HG03097 (cell line): ENCODE results near the gene COL12A1.

Source experiments
- ATAC-seq: cut with Tn5 transposase; IDR thresholded peaks from one replicate; pipeline ENCODE4 v1.9.1; 2021; ENCODE audit not compliant: unreplicated experiment, low FRiP score

The COL12A1 gene

DNA sequence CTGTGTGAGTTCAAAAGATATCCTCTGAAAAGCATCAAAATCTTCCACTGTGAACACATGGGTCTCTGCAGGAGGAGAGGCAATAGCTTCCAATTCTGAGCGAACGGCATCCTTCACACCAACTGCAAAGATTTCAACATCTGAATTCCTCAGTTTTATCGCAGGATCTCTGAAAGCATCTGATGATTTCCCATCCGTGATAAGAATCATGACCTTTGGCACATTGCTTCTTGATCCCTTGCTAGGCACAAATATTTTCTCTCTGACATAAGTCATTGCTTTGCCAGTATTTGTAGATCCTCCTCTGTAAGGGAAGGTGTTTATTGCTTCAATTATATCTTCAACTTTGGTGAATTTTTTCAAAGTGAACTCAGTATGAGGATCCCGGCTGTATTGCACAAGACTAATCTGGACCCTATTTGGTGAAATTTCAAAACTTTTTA, 22.7 kb downstream of the COL12A1 start:
- ATAC-seq, result no peak

DNA sequence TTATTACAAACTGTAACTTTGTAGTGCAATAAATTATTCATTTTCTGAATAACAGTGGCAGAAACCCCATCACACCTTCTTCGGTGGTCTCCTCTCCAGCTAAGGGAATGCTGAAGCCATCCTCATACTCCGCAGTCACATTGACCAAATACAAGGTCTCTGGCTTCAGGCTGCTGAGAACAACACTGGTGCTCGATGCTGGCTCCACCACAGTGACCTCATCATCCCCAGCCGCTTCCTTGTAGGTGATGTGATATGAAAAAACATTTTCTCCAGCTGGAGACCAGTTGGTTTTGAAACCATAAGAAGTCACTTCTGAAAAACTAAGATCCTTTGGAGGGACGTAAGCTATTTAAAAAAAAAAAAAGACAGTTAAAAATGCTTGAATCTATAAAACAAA, 25.0 kb downstream of the COL12A1 start:
- no peak for ATAC-seq

DNA sequence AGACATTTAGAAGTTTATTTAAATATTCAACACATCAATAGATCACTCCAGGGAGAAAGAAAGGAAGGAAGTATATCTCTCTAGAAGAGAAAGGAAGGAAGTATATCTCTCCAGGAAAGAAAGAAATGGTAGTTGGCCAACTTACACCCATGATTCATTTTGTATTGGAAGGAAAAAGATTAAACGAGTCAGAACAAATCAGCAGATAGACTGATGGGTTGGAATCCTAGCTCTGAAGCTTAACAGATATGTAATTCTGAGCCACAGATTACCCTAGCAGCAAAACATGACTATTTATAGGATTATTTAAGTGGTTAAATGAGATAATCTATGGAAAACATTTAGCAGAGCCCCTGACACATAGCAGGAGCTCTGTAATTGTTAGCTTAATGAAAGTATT, 27.1 kb downstream of the COL12A1 start:
- no peak for ATAC-seq

DNA sequence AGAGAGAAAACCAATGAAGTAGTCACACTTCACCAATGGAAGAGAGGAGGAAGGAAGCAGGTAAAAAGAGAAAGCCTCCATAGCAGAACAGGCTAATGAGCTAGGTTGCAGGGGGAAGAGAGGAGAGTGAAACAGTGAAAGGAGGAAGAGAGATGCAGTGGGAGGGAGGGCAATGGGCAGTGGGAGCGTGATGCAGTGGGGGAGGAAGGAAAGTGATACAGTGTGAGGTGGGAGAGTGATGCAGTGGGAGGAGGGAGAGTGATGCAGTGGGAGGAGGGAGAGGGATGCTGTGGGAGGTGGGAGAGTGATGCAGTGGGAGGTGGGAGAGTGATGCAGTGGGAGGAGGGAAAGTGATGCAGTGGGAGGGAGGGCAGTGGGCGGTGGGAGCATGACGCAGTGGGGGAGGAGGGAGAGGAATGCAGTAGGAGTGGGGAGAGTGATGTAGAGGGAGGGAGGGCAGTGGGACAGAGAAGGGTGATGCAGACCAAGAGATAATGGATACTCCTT, 29.7 kb downstream of the COL12A1 start:
- no peak for ATAC-seq

DNA sequence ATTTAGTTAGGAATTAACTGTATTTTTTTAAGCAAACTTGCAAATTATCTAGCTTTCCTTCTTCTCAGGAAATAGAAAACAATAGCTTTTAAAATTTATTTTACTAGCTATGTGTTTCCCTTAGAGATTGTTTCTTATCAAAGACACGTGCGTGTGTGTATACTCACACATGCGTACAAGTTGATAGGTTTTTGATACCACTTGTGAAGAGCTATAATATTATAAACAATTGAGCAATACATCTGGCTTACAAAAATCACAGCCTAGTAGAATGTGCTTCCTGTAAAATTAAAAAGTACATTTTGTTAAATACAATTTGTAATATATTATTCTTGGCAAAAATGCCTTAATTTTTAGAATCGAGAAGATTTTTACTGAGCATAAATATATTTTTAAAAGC, 33.9 kb downstream of the COL12A1 start:
- no peak for ATAC-seq

DNA sequence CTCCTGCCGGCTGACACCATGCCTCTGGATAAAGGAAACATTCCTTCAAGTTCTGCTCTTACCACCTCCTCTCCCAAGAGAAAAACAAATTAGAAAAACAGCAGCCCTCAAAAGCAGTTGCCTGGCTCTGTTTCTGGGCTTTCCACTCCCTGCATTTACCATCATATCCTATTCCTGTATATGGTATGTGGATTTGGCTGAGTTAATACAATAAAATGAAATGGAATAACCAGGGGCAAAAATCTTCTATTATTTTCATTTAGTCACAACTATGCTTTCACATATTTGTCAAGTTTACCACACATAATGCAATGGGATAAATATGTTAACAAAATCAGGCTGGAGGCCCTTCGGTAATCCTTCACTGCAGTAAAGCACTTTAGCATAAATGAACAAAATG, 34.3 kb downstream of the COL12A1 start:
- no peak for ATAC-seq

DNA sequence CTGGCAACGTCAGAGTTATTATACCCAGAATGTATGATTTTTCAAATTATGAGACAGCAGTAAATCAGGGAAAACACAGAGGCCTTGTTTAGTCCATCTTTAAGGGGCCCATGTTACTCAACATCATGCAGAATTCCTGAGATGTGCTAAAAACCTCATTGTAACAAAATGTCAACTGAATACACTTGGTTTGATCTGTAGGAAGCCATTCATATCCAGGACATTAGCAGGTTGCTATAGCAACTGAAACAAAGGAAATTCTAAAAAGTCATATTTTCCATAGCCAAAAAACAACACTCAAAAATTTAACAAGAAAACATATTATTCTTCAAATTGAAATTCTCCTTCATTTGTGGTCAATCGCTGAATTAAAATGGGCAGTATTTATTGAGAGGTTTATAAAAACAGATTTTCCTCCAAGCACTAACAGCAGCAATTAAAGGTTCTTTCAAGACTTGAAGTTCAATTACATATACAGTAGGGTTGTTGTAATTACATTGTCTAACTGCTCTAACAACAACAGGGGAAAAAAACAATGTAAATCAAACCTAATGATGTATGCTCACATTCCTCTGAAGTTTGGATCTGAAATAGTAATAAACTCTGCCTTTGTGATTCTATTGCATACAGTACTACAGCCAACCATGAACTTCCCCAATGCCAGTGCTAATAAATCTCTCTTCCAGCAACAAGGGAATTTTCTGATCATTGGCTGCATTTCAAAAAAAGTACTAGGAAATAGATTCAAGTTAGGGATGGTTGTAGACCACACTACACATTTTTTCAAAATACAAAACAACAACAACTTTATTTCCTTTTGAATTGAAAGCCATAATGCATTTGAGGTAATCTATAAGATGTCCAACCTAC, 34.9 kb downstream of the COL12A1 start:
- ATAC-seq, result no peak

DNA sequence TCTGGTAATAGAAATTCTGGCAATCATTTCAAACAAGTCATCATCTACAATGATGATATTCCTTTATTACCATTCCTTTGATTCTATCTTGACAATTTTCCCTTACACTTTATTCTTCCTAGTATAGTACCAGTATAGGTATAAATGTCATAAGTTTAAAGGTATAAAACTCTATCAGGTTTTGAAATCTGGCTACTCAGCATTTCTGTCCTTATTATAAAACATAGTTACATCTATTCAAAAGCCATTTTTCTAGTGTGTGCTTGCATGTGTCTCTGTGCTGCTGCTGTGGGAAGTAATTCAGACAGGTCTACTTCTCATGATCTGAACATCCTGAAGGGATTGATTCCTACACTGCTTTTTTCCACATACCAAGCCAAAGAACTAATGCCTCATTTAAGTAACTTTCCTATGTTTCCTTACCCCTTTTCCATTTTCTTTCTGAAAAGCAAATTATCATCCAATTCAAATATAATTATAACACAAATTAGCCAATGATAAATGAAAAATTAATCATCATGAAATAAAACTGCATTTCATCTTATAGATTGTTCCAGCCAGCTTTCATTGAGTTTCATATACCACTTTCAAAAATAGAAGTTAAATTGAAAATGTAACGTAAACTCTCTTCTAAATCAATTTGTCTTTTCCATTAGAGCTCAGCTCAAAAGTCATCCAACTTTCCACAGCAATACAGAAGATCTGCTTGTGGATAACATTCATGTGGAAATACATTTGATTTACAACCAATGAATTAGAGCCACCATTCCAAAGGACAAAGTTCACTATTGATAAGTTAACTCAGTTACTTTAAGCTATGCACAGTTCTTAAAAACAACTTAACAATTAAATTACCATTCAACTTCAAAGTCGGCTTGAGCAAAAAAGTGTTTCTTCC, 35.9 kb downstream of the COL12A1 start:
- ATAC-seq, result no peak

DNA sequence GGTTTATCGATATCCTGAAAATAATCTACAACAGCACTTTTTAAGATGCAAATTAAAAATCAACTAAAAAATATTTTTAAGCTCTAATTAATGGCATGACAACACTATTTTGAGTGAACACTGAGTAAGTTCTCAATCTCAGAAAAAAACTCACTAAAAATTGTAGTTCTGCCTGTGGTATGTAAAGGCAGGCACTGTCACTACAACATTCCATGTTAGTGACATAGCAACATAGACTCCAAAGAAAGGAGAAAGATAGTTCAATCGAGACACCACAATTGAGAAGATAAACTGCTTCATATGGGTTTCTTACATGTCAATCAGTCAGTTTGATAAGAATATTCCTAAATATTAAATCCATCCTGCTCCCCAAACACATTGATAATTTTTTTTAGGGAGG, 38.0 kb downstream of the COL12A1 start:
- no peak for ATAC-seq

DNA sequence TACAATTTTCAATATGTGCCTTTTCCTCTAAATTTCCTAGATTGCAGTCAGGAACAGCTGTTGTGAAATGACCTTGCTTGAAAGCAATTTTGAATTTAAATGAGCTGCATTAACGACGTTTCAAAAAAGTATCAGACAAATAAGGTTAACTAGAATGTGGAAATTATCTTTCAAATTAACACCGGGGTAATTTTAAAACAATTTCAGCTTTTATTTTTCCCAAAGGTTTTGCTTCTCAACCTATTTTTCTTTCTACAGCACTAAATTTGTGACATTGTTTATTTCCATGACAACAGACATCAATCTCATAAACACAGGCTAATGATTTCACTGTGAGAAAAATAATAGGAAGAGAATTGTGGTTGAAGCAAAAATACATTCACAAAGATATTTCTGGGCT, 38.5 kb downstream of the COL12A1 start:
- no peak for ATAC-seq

DNA sequence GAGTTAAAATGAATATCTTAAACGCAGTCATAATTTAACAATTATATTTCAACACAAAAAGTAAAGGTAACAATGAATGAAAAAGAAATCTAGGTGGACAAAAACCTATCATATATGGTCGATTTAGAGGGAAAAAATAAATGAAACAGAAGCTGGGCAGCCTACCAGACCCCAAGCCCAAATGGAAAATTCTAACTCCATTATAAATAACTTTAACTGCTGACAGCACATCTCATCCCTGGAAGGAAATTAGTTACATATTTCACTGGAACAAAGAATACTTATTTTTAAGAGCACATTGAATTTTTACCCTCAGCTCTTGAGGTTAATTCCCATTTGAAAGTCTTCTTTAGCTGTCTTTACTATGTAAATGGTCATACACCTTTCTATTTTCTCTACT, 39.1 kb downstream of the COL12A1 start:
- ATAC-seq, result no peak

DNA sequence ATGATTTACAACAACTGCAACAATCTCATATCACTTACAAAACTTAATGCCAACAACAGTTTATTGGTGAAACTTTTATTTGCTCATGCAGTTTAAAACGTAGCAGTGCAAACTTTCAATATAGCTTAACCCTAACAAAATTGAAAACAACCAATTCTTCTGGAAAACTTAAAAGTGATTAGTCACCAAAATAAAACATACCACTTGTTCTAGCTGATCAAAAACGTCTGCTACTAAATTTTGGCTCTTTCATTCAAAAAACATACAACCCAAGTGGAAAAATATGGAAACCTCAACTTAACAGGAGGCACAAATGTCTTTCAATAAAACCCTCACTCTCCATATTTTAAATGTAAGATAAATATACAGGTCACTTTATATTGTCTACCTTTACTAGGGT, 39.6 kb downstream of the COL12A1 start:
- ATAC-seq, result no peak

DNA sequence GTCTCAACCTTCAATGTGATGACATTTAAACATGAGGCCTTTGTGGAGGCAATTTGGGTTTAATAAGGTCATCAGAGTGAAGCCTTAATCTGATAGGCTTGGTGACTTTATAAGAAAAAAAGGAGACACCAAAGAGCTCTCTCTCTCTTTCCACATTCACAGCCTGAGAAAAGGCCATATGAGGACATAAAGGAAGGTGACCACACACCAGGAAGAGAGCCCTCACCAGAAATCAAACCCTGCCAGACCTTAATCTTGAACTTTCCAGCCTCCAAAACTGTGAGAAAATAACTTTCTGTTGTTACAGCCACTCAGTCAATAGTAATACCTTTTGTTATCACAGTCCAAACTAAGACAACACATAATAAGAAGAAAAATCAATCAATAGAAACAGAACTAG, 47.7 kb downstream of the COL12A1 start:
- no peak for ATAC-seq

DNA sequence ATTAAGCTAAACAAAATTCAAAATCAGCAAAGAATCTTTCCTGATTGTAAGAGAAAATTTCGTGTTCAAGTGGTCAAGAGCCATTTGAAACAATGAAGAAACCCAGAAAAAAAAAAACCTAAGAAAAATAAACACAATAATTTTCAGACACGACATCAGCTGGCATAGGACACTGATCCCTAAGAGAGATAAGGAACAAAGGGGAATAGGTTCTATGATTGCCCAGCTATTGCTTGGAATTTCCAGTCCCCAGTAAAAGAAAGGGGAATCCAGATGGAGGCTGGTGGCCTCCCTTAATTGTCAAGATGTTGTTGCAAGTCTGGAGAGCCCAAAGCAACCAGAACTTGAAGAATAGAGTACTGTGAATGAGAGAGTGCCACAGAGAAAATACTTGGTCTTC, 48.5 kb downstream of the COL12A1 start:
- no peak for ATAC-seq

DNA sequence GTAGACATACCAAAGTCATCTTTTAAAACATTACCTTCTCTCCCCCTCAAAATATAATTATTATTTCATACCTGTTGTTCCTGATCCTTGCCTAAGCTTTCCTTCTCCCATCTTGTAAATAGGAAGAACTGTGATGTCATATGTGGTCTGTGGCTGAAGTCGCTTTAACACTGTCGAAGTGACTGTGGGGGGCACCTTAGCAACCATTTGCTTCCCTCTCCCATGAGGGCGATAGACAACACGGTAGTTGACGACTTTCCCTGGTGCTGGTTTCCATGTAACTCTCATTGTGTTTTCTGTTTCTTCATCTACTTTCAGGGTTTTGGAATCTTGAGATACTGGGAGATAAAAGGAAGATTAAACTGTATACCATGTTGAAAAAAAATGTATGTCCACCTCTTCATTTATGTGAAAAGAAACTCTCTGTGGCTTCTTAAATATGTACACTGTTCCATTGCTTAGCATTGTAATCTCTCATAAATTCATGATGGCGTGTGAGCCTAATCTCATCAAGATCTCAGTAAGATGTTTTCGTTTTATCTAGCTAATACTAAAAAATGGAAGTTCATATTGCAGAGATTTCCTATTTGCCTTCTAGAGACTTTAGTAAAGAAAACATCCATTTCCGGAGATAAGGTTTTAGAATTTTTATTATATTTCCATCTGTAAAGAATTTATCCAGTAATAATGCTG, 49.5 kb downstream of the COL12A1 start:
- ATAC-seq, result no peak

DNA sequence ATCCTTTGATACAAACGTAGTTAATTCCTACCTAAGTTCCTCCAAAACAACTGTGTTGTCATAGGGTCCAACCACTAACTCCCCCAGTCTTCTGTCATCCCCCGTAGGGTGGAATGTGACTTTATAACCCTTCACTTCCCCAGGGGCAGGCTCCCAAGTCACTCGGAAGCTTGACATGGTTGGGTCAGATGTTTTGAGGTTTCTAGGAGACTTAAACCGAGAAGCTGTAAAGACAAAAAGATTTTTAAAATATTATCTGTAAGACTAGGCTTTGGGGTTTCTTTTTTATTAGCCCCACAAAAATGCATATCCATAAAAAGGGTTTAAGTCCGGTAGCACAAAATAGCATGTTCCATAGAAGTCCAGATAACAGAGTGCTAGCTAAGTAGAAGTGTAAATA, 50.2 kb downstream of the COL12A1 start:
- ATAC-seq, result no peak

DNA sequence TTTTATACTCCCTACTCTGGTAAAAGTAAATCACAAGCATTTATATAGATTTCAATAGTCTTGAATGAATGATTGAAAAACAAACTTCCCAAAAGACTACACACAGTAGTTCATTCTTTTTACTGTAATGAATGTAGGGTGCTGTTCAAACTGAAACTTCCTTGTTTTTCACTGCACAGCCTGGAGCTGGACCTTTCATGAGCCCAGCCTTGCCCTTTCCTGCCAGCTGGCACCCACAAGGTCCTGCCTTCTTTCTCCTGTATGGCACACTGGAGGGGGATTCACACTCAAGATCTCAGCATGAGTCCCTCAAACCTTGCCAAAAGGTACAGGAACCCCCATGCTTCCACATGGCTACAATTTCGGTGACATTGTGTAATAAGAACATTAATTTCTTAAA, 50.9 kb downstream of the COL12A1 start:
- ATAC-seq, result no peak

DNA sequence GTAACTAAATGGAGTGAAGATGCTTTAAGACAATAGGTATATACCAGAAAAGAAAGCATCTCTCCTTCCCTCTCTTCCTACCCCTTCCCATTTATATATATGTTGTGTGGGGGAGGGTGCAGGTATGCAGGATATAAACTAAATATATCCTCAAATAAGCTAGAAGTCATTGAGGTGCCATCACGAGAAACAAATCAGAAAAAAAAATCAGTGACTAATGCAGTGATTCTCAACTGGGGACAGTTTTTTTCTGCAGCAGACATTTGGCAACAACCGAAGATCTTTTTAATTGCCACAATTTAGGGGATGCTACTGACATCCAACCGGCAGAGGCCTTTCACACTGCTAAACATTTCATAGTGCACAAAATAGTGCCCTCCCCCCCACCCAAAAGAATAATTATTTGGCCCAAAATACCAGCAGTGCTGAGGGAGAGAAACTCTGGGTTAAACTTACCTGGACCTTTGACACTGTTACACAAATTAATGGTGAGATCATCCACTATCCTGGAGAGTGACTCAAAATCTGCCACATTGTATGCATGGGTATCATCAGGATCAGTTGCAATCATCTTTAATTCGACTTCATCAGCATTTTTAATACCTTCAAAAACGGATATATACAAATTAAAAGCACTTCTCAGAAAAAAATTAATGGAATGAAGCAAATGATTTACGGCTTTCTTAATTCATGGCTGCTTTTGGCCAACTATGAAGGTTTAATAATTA, 55.0 kb downstream of the COL12A1 start:
- ATAC-seq, result no peak

DNA sequence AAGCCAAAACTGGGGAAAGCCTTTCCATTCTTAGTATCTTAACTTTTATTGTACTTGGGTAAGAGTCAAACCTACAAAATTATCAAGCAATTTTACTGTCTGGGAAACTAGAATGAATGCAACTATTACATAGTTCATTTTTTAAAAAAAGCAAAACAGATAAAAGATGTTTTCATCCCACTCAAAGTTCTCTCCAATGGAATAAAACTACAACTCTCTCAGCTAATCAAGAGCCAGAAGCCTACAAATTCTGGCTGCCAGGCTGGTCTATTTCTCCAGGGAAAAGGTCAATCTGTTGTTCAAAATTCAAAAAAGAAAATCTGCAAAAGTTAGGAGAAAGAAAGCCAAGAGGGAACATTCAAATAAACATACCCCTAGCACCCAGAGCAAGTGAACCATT, 56.2 kb downstream of the COL12A1 start:
- ATAC-seq, result no peak

DNA sequence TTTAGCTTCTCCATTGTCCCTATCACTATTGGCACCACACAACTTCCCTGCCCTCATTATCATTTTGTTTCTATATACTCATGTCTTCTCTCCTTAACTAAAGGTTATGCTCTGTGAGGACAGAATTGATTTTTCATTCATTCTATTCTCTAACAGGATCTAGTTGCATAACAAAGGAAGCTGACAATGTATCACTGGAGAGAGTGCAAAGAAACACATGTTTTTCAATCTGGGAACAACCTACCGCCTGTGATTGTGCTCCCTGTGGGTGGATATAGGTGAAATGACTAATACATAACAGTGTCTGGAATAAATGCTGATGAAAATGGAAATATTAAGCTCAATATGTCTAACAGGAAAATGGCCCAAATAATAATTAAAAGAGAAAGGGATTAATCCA, 56.6 kb downstream of the COL12A1 start:
- ATAC-seq, result no peak
